Colonic mucosa (tissue), 4 donors: Measurements from ENCODE around the gene EML6. TPM values are rescaled to one million over a fixed set of nuclear protein-coding genes. Genes with fewer than 3 reads are reported as not detected.

Source experiments
- DNase-seq: peaks from one replicate; pipeline ENCODE4 v3.0.0-alpha.2; 2020
- H3K27ac ChIP-seq: fragments of 200-600 bp; one replicate; pipeline ENCODE4 v1.8.0; 2021
- H3K27me3 ChIP-seq: fragments of 200-600 bp; one replicate; pipeline ENCODE4 v1.8.0; 2021
- H3K36me3 ChIP-seq: fragments of 200-600 bp; one replicate; pipeline ENCODE4 v1.8.0; 2021
- H3K4me1 ChIP-seq: fragments of 200-600 bp; one replicate; pipeline ENCODE4 v1.8.0; 2021; ENCODE audit warnings: mild to moderate bottlenecking
- H3K4me3 ChIP-seq: fragments of 200-600 bp; one replicate; pipeline ENCODE4 v1.8.0; 2021
- H3K9ac ChIP-seq, 2 donors: one replicate each; pipeline ENCODE4 v1.7.0; 2013; ENCODE audit warnings: control low read depth in 2 of 2, low read depth in 2 of 2, low read length in 2 of 2
- H3K9me3 ChIP-seq: fragments of 200-600 bp; one replicate; pipeline ENCODE4 v1.8.0; 2021
- intact Hi-C: fragments of 100-400 bp; cut with DNase I; formaldehyde crosslinking; loops from one replicate; pipeline ENCODE4 v1.14.1; 2022
- total RNA-seq, 2 donors: library from RNA; stranded (reverse); fragmentation: NEBNext Ultra II Directional in 1 of 2; extraction: Animal tissue kit (Norgen Biotek cat#: 25700) in 1 of 2; gene quantifications; one replicate each; pipeline ENCODE4 v1.2.1, GENCODE V29; 2021
- TF ChIP-seq, protein P1 (sequence below): fragments of 200-600 bp; IDR thresholded peaks from one replicate; pipeline ENCODE4 v1.8.0; 2022; ENCODE audit warnings: antibody characterized with exemption, mild to moderate bottlenecking
- donor health status: healthy.
- donor health status: DM: no; HTN: no; CAD: no.
- donor health status: DM: no; HTN: no; CAD: no.

The EML6 gene
- total RNA-seq, 2 donors from 2014 or later = 2.1 to 2.5 TPM

DNA sequence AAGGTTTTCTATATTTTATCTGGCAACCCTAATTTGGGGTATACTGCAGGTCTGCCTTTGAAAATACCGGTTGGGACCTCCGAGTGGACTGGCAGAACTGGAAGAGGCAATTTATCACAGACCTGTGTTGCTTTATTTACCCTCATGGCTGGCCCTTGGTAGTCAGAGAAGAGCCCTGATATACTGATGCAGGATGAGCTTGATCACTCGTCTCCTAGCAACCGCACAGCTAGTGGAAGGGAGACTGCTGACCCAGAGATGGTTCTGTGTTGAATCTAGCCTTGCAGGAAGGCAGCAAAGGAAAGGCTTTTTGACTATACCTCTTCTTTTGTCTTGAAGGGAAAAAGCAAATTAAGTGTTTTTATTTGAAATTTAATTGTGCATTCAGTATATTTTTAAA, 154.7 kb downstream of the EML6 start:
- no peaks in the 10 kb centered on the region for H3K9me3 ChIP-seq
- no peaks in the 10 kb centered on the region for H3K36me3 ChIP-seq
- H3K9ac ChIP-seq = no peak overlapping the region
- no peaks in the 10 kb centered on the region for H3K4me1 ChIP-seq
- intact Hi-C loops = no loop called here
- no peak overlapping the region for H3K4me3 ChIP-seq
- DNase-seq = no peak
- H3K27ac ChIP-seq = no peak overlapping the region
- H3K27me3 ChIP-seq = no peaks in the 10 kb centered on the region
- TF ChIP-seq, protein P1, sequence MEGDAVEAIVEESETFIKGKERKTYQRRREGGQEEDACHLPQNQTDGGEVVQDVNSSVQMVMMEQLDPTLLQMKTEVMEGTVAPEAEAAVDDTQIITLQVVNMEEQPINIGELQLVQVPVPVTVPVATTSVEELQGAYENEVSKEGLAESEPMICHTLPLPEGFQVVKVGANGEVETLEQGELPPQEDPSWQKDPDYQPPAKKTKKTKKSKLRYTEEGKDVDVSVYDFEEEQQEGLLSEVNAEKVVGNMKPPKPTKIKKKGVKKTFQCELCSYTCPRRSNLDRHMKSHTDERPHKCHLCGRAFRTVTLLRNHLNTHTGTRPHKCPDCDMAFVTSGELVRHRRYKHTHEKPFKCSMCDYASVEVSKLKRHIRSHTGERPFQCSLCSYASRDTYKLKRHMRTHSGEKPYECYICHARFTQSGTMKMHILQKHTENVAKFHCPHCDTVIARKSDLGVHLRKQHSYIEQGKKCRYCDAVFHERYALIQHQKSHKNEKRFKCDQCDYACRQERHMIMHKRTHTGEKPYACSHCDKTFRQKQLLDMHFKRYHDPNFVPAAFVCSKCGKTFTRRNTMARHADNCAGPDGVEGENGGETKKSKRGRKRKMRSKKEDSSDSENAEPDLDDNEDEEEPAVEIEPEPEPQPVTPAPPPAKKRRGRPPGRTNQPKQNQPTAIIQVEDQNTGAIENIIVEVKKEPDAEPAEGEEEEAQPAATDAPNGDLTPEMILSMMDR = no peak

DNA sequence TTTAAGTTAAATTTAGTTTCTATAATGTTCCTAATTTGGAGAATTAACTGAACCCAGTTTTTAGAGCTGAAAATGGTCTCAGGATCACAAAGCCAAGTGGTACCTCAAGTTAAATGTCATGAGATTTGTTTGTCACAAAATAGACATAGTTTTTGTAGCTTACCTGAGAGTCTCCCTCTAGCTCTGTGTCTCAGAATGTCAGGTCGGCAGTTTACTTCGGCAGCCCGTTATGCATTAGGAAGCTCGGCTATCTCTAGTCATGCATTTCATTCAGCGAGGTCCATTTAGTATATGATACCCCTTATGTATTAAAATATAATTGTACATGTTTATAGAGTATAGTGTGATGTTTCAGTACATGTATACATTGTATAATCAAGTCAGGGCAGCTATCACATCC, 155.6 kb downstream of the EML6 start:
- H3K9me3 ChIP-seq = no peaks in the 10 kb centered on the region

DNA sequence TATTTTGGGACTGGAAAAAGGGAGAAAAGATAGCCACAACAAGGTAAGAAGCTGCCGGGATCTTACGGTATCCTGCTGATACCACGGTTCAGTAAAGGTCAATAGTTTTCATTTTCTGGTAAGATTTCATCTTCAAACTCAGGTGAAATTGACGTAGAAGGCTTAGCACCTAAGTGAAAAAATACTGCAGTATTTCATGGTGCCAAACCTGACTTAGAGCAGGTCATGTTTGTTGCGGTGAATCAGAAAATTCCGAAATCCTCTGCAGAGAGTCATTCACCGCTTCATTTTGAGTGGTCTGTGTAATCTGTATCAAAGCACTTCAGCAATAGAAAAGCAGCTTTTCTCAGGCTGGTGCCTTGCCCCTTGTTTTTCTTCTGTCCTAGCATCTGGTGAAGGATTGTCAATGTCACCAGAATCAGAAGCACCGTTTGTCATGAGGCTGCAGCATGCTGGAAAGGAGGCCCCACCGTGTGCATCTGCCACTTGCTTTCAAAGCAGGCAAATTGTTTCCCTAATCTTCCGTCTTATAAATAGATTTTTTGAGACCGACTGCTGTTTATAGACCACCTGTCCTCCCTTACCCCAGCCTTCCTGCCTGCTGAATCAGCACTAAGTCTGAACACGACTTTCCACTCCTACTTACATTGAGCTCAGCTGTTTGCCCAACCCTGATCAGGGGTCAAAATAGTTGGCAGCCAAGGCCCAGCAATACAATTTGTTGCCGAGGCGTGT, 156.3 kb downstream of the EML6 start:
- peak; percentile 53 for DNase-seq
- Histone ChIP-seq H3K9ac (no peak overlapping the region), H3K36me3 (no peaks in the 10 kb centered on the region), H3K27ac (no peak overlapping the region), H3K4me1 (no peaks in the 10 kb centered on the region), H3K9me3 (no peaks in the 10 kb centered on the region), H3K4me3 (no peak overlapping the region), H3K27me3 (no peaks in the 10 kb centered on the region)
- intact Hi-C loops = no loop called here
- TF ChIP-seq, protein P1 = no peak

More for the DNA sequence above, 155.6 kb downstream of the EML6 start:
- H3K36me3 ChIP-seq = no peaks in the 10 kb centered on the region
- no peak overlapping the region for H3K4me3 ChIP-seq
- H3K27ac ChIP-seq = no peak overlapping the region
- intact Hi-C loops = no loop called here
- no peak overlapping the region for H3K9ac ChIP-seq
- TF ChIP-seq, protein P1 = no peak
- no peaks in the 10 kb centered on the region for H3K4me1 ChIP-seq
- DNase-seq = no peak
- H3K27me3 ChIP-seq = no peaks in the 10 kb centered on the region

DNA sequence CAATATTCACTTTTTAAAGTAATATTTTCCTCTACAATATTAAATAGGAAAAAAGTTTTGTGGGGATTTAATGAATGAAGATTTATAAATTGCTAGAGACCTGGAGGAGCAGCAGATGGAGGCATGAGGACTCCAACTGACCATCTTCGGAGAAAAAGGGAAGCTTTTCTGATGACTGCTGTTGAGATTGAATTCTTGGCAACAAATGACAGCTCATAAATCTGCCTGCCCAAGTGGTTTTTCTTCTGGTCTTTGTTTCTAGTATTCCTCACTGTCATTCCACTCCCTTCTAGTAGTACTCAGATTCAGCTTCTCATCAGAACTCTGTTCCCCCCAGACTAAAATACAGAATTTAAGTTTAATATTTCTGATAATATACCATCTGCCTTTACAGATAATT, 157.0 kb downstream of the EML6 start:
- H3K36me3 ChIP-seq = no peaks in the 10 kb centered on the region
- no peak overlapping the region for H3K27ac ChIP-seq

DNA sequence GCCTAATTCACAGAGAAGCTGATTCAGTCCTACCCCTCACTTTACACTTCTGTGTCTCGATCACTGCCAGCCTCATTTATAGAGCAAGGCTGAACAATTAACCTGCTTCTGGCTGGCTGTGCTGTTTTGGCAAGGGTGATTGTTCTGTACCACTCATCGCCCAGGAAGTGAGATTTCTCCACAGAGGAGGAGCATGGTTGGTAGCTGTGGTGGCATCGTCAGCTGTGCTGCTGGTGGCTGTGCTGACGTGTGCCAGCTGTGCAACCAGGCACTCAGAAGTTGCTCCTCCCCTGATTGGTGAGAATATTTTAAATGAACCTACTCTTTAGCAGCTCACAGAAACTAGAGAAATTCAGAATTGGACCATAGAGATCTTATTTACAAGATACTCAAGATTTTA, 158.3 kb downstream of the EML6 start:
- Histone ChIP-seq H3K4me1 (no peaks in the 10 kb centered on the region), H3K27me3 (no peaks in the 10 kb centered on the region), H3K36me3 (no peaks in the 10 kb centered on the region), H3K4me3 (no peak overlapping the region), H3K9me3 (no peaks in the 10 kb centered on the region), H3K9ac (no peak overlapping the region), H3K27ac (no peak overlapping the region)
- DNase-seq = no peak
- TF ChIP-seq, protein P1 = no peak
- intact Hi-C loops = no loop called here

More for the DNA sequence above, 157.0 kb downstream of the EML6 start:
- DNase-seq = no peak
- H3K27me3 ChIP-seq = no peaks in the 10 kb centered on the region
- intact Hi-C loops = no loop called here
- H3K4me1 ChIP-seq = no peaks in the 10 kb centered on the region
- TF ChIP-seq, protein P1 = no peak
- no peaks in the 10 kb centered on the region for H3K9me3 ChIP-seq
- no peak overlapping the region for H3K9ac ChIP-seq
- H3K4me3 ChIP-seq = no peak overlapping the region
